Measurements from ENCODE around the gene ARHGEF1. TPM values are rescaled to one million over a fixed set of nuclear protein-coding genes. Genes with fewer than 3 reads are reported as not detected.

ARHGEF1 gene, protein sequence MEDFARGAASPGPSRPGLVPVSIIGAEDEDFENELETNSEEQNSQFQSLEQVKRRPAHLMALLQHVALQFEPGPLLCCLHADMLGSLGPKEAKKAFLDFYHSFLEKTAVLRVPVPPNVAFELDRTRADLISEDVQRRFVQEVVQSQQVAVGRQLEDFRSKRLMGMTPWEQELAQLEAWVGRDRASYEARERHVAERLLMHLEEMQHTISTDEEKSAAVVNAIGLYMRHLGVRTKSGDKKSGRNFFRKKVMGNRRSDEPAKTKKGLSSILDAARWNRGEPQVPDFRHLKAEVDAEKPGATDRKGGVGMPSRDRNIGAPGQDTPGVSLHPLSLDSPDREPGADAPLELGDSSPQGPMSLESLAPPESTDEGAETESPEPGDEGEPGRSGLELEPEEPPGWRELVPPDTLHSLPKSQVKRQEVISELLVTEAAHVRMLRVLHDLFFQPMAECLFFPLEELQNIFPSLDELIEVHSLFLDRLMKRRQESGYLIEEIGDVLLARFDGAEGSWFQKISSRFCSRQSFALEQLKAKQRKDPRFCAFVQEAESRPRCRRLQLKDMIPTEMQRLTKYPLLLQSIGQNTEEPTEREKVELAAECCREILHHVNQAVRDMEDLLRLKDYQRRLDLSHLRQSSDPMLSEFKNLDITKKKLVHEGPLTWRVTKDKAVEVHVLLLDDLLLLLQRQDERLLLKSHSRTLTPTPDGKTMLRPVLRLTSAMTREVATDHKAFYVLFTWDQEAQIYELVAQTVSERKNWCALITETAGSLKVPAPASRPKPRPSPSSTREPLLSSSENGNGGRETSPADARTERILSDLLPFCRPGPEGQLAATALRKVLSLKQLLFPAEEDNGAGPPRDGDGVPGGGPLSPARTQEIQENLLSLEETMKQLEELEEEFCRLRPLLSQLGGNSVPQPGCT
- 386 and 392 TPM in 2 replicates for total RNA-seq

DNA sequence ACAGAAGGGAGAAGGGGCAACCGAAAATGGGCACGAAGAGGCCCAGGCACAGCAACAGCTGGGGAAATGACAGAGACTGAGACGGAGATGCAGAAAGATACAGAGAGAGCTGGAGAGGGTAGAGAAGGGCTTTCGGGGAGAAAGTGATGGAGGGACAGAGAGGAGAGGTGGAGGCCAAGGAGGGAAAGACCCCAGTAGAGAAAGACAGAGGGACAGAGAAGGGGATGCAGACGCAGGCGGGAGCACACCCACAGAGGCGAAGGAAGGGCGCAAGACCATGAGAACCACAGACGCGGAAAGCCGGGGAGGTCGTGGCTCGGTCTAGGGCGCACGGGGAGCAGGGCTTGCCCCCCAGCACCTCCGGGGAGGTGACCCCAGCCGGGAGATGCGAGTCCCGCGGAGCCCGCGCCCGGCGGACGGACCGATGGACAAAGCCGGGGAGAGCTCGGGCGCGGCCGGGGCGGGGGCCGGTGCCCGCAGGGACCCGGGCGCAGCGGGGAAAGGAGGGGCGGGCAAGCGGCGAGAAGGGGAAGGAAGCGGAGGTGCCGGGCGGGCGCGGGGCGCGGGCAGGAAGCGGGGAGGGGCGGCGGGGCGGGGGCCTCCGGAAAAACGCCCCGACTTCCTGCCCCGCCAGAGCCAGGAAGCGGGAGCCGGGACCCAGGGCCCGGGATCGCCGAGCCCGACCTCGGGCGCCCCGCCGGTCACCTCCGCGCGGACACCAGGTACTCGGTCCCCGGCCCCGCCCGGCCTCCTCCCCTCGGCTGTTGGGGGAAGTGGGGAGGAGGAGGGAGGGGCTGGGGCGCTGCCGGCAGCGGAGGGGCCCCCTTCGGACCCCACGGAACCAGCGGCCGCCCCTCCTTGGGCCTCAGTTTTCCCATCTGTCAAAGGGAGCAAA is at the start of gene ARHGEF1:
TSS of gene ARHGEF1 (plus strand) at position 617 of the 895 bp plus-strand sequence. CDS start 4,899 bp downstream, outside the sequence.
- no peaks in the 10 kb centered on the region for H3K27me3 Mint-ChIP-seq (ENCODE audit: insufficient read depth)
- H3K4me1 Mint-ChIP-seq (ENCODE audit: low read depth), result peaks cover 50% of the 10 kb centered on the region
- intact Hi-C loops (cut with micrococcal nuclease), result loop anchor here (5.0 to 10.0 kb wide), 3 partner anchors 338 to 618 kb away; partner anchors contain the start of genes GSK3A and HNRNPUL1
- peak within 1 kb of the TSS; percentile 93 for H3K4me3 Mint-ChIP-seq
- H3K36me3 Mint-ChIP-seq (ENCODE audit: low read depth), result peaks cover 12% of the 10 kb centered on the region
- peak within 1 kb of the TSS; percentile 96 for H3K27ac Mint-ChIP-seq
- H3K9me3 Mint-ChIP-seq, result no peaks in the 10 kb centered on the region
- DNase-seq (ENCODE audit: low spot score), result peak; percentile 61

DNA sequence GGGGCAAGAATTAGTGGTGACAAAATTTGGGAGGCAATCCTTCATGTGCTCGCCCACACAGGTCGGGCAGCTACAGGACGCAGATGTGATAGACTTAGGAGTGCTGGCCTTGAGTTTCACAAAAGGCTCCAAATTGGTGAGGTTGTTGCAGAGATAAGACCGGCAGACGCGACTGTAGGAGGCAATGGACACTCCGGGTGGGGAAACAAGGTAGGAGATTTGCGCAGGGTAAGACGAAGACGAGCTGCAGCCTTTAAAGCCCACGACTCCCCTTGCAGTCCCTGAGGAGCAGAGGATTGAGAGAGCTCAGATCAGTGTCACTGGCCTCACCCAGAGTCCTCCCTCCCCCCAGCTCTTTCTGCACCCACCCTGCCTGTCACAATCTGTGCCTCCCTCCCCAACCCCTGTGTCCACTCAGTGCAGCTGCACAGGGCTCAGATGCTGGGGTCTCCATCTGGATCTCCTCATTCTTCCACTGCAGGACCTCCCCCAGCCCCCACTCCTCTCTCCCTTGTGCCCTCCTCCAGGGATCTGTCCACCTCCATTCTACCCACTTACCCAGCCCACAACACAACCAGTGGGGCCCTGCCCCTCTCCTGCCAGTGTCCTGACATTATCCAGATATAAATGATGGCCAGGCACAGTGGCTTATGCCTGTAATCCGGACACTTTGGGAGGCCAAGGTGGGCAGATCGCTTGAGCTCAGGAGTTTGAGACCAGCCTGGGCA is 44.8 kb upstream of the ARHGEF1 start:
- Mint-ChIP-seq H3K27me3 (ENCODE audit: insufficient read depth) (peaks cover 22% of the 10 kb centered on the region), H3K36me3 (ENCODE audit: low read depth) (no peaks in the 10 kb centered on the region), H3K4me3 (no peak overlapping the region), H3K27ac (no peak overlapping the region), H3K9me3 (no peaks in the 10 kb centered on the region), H3K4me1 (ENCODE audit: low read depth) (no peaks in the 10 kb centered on the region)
- intact Hi-C loops (cut with micrococcal nuclease), result loop anchor here (5.0 kb wide), 1 partner anchor 46 kb away; no protein-coding TSS in a partner anchor
- DNase-seq (ENCODE audit: low spot score), result no peak

DNA sequence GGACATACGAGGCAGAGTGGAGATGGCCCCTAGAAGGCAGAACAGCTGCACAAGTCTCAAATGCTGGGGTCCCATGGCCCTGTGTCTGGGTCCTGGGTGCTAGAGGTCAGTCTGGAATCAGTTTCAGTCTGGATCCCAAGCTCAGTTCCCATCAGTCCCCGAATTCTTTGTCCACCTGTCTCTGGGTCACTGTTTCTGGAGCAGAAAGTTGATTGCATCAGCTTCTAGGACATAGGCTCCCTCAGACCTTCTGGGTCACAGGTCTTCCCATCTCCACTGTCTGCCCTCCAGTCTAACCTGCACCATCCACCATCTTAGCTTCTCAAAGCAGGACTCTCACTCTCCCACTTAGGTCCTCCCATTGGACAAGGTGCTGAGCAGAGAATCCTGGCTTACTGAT is 43.8 kb upstream of the ARHGEF1 start:
- no peak overlapping the region for H3K4me3 Mint-ChIP-seq
- H3K9me3 Mint-ChIP-seq, result no peaks in the 10 kb centered on the region
- no peak for DNase-seq (ENCODE audit: low spot score)
- no peak overlapping the region for H3K27ac Mint-ChIP-seq
- peaks cover 23% of the 10 kb centered on the region for H3K27me3 Mint-ChIP-seq (ENCODE audit: insufficient read depth)
- intact Hi-C loops (cut with micrococcal nuclease), result loop anchor here (5.0 kb wide), 1 partner anchor 47 kb away; no protein-coding TSS in a partner anchor
- no peaks in the 10 kb centered on the region for H3K4me1 Mint-ChIP-seq (ENCODE audit: low read depth)
- no peaks in the 10 kb centered on the region for H3K36me3 Mint-ChIP-seq (ENCODE audit: low read depth)

DNA sequence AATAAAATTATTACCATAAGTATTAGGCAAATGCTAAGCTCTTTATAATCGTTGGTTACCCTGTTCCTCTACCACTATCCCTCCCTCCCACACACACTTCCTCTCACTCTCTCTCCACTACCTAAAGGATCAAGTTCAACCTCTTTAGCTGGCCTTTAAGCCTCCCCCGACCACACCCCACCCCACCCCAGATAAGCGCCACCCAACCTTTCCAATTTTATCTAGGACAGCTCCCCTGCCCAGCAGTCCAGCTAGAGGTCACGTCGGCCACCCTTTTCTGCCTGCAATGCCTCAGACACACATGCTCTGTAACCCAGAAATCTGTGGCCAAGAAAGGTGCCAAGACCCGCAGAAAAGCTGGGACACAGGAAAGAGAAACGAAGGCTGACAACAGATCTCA is 39.6 kb upstream of the ARHGEF1 start:
- no peak for DNase-seq (ENCODE audit: low spot score)
- intact Hi-C loops (cut with micrococcal nuclease), result no loop called here
- no peak overlapping the region for H3K4me3 Mint-ChIP-seq
- no peaks in the 10 kb centered on the region for H3K4me1 Mint-ChIP-seq (ENCODE audit: low read depth)
- H3K27me3 Mint-ChIP-seq (ENCODE audit: insufficient read depth), result peaks cover 10% of the 10 kb centered on the region
- no peak overlapping the region for H3K27ac Mint-ChIP-seq
- H3K36me3 Mint-ChIP-seq (ENCODE audit: low read depth), result no peaks in the 10 kb centered on the region
- H3K9me3 Mint-ChIP-seq, result no peaks in the 10 kb centered on the region

DNA sequence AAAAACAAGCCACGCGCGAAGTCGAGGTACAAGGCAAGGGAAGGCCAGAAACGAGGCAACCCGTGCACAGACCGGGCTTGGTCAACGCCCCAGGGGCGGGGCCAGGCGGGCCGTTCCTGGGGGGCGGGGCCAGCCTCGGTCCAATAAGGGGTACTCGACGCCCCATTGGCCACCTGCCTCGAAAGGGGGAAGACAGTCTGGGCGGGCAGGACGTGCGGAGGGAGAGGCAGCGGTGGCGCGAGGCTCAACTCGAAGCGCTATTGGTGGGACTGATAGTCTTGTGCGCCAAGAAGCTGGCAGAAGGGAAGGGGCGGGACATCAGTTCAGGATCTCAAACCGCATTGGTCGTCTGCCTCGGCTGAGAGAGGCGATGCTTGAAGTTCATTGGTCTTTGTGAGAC is 38.4 kb upstream of the ARHGEF1 start, which contains the start of gene LYPD4:
TSS of gene LYPD4 (minus strand) at position 83 of the 400 bp plus-strand sequence. CDS start 5,398 bp downstream, outside the sequence.
- no peak within 1 kb of the TSS for H3K27ac Mint-ChIP-seq
- H3K4me1 Mint-ChIP-seq (ENCODE audit: low read depth), result no peaks in the 10 kb centered on the region
- DNase-seq (ENCODE audit: low spot score), result no peak
- H3K27me3 Mint-ChIP-seq (ENCODE audit: insufficient read depth), result peaks cover 3% of the 10 kb centered on the region
- H3K4me3 Mint-ChIP-seq, result no peak within 1 kb of the TSS
- intact Hi-C loops (cut with micrococcal nuclease), result no loop called here
- no peaks in the 10 kb centered on the region for H3K36me3 Mint-ChIP-seq (ENCODE audit: low read depth)
- H3K9me3 Mint-ChIP-seq, result no peaks in the 10 kb centered on the region

DNA sequence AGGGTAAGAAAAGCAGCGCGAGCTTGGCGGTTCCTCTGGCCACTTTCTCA is 38.2 kb upstream of the ARHGEF1 start, which contains the start of gene DMRTC2:
TSS of gene DMRTC2 (plus strand) at position 42 of the 50 bp plus-strand sequence. CDS start 2,387 bp downstream, outside the sequence.
- Mint-ChIP-seq H3K27me3 (ENCODE audit: insufficient read depth) (peaks cover 3% of the 10 kb centered on the region), H3K36me3 (ENCODE audit: low read depth) (no peaks in the 10 kb centered on the region), H3K9me3 (no peaks in the 10 kb centered on the region), H3K4me1 (ENCODE audit: low read depth) (no peaks in the 10 kb centered on the region), H3K4me3 (no peak within 1 kb of the TSS), H3K27ac (no peak within 1 kb of the TSS)
- intact Hi-C loops (cut with micrococcal nuclease), result no loop called here
- DNase-seq (ENCODE audit: low spot score), result no peak

DNA sequence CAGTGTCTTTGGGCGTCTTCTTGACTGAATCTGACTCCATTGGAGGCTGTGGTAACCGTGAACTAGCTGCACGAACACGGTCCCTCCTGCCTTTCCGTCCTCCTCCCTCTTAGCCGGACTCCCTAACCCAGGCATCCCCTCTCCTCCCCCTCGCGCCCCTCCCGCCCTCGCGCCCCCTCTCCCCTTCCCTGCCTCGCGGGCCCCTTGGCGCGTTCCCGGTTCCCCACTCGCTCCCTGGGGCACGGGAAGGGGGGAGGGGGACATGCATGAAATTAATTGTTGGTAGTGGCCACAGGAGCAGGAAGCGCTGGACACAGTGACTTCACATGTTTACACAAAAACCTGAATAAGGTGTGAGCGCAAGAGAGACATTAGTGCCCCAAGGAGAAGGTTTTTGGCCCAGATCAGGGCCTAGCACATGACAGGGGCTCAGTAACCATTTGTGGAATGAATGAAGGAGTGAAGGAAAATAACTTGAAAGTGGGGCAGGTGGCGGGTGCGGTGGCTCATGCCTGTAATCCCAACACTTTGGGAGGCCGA is 37.9 kb upstream of the ARHGEF1 start:
- Mint-ChIP-seq H3K27ac (no peak overlapping the region), H3K36me3 (ENCODE audit: low read depth) (no peaks in the 10 kb centered on the region), H3K27me3 (ENCODE audit: insufficient read depth) (peaks cover 4% of the 10 kb centered on the region), H3K4me3 (no peak overlapping the region), H3K4me1 (ENCODE audit: low read depth) (no peaks in the 10 kb centered on the region), H3K9me3 (no peaks in the 10 kb centered on the region)
- no peak for DNase-seq (ENCODE audit: low spot score)
- intact Hi-C loops (cut with micrococcal nuclease), result no loop called here

DNA sequence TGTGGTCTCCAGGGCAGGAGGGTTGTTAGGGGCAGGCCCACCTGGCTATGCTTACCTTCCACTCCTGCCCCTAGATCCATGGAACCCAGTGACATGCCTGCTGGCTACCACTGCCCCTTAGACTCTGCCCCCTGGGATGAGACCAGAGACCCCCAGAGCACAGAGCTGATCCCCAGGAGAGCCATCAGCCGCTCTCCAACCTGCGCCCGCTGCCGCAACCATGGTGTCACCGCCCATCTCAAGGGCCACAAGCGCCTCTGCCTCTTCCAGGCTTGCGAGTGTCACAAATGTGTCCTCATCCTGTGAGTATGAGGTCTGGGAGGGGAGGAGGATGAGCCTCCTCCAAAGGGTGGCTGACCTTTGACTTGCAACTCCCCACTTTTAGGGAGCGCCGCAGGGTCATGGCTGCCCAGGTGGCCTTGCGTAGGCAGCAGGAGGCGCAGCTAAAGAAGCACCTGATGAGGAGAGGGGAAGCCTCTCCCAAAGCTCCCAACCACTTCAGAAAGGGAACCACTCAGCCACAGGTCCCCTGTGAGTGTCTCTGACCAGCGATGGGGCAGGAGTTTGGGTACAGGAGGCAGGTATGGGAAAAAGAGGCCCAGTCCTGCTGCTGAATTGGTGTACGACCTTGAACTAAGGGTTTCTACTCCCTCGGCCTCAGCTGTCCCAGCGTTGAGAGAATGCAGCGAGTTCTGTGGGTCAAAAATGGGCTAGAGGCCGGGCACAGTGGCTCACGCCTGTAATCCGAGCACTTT is 35.5 kb upstream of the ARHGEF1 start:
- Mint-ChIP-seq H3K4me1 (ENCODE audit: low read depth) (no peaks in the 10 kb centered on the region), H3K27ac (no peak overlapping the region), H3K36me3 (ENCODE audit: low read depth) (no peaks in the 10 kb centered on the region), H3K27me3 (ENCODE audit: insufficient read depth) (peaks cover 23% of the 10 kb centered on the region), H3K9me3 (no peaks in the 10 kb centered on the region), H3K4me3 (no peak overlapping the region)
- no peak for DNase-seq (ENCODE audit: low spot score)
- intact Hi-C loops (cut with micrococcal nuclease), result no loop called here

DNA sequence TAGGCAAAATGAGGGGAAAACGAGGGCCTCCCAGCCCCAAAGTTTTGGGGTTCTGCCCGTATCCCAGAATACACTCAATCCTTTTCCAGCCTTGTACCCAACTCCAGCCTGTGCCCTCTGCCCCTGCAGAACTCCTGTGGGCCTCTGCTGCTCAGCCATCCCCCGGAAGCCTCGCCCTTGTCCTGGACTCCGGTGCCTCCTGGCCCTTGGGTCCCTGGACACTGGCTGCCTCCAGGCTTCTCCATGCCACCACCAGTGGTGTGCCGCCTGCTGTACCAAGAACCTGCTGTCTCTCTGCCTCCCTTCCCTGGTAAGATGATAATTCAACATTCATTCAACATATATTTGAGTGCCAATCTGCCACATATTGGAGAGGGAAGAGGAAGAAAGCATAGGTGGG is 34.3 kb upstream of the ARHGEF1 start:
- Mint-ChIP-seq H3K36me3 (ENCODE audit: low read depth) (no peaks in the 10 kb centered on the region), H3K4me1 (ENCODE audit: low read depth) (no peaks in the 10 kb centered on the region), H3K27me3 (ENCODE audit: insufficient read depth) (peaks cover 33% of the 10 kb centered on the region), H3K4me3 (no peak overlapping the region), H3K27ac (no peak overlapping the region), H3K9me3 (no peaks in the 10 kb centered on the region)
- intact Hi-C loops (cut with micrococcal nuclease), result no loop called here
- DNase-seq (ENCODE audit: low spot score), result no peak

DNA sequence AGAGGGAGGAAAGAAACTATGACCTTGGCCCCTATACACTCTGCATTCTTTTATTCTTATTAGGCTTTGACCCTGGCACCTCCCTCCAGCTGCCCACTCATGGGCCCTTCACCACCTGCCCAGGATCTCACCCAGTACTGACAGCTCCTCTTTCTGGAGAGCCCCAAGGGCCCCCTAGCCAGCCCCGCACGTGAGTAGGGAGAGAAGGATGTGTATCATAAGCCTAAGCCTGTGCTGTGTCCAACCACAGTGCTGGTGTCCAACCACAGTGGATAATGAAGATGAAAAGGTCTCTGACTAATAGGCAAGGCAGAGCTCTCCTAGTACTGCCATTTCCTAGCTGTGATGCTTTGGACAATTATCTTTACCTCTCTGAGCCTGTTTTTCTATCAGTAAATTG is 33.9 kb upstream of the ARHGEF1 start:
- Mint-ChIP-seq H3K27ac (no peak overlapping the region), H3K9me3 (no peaks in the 10 kb centered on the region), H3K4me1 (ENCODE audit: low read depth) (no peaks in the 10 kb centered on the region), H3K4me3 (no peak overlapping the region), H3K27me3 (ENCODE audit: insufficient read depth) (peaks cover 32% of the 10 kb centered on the region), H3K36me3 (ENCODE audit: low read depth) (no peaks in the 10 kb centered on the region)
- intact Hi-C loops (cut with micrococcal nuclease), result no loop called here
- DNase-seq (ENCODE audit: low spot score), result no peak

DNA sequence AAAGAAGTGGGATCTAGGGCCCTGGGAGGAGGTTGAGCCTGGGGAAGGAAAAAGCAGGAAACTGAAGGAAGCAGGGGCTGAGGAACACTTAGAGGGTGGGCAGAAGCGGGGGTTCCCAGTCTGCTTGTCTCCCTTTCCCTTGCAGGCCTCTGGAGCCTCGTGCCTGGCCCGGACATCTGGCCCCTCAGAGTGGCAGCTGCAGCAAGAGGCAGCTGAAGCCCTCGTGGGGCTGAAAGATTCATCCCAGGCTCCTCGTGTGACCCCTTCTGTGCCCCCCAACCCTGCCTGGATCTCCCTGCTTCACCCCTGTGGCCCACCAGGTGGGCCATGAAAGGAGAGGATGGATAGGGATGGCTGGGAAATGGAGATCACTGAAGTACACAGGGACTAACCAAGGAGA is 32.6 kb upstream of the ARHGEF1 start:
- H3K27me3 Mint-ChIP-seq (ENCODE audit: insufficient read depth), result peaks cover 40% of the 10 kb centered on the region
- no peak for DNase-seq (ENCODE audit: low spot score)
- no peak overlapping the region for H3K4me3 Mint-ChIP-seq
- no peak overlapping the region for H3K27ac Mint-ChIP-seq
- intact Hi-C loops (cut with micrococcal nuclease), result no loop called here
- no peaks in the 10 kb centered on the region for H3K9me3 Mint-ChIP-seq
- no peaks in the 10 kb centered on the region for H3K36me3 Mint-ChIP-seq (ENCODE audit: low read depth)
- H3K4me1 Mint-ChIP-seq (ENCODE audit: low read depth), result no peaks in the 10 kb centered on the region

All from activated T-helper 1 cell treated with anti-CD3 and anti-CD28 coated beads, Interleukin-12 subunit alpha, Interleukin-12 subunit beta, Interleukin-2, Interleukin-4 antibody, amounts not matched to agents 30 ng/mL and 10 ng/mL and 1 ng/mL, durations not matched to agents 14 hours and 24 hours and 36 hours (primary cell).